GDM1 (cell line): ENCODE measurements around the gene EDIL3.

ENCODE experiments used
- DNase-seq: peaks from one replicate; lab custom pipeline; 2025; lab: John Stamatoyannopoulos, UW

Gene EDIL3, protein sequence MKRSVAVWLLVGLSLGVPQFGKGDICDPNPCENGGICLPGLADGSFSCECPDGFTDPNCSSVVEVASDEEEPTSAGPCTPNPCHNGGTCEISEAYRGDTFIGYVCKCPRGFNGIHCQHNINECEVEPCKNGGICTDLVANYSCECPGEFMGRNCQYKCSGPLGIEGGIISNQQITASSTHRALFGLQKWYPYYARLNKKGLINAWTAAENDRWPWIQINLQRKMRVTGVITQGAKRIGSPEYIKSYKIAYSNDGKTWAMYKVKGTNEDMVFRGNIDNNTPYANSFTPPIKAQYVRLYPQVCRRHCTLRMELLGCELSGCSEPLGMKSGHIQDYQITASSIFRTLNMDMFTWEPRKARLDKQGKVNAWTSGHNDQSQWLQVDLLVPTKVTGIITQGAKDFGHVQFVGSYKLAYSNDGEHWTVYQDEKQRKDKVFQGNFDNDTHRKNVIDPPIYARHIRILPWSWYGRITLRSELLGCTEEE

DNA sequence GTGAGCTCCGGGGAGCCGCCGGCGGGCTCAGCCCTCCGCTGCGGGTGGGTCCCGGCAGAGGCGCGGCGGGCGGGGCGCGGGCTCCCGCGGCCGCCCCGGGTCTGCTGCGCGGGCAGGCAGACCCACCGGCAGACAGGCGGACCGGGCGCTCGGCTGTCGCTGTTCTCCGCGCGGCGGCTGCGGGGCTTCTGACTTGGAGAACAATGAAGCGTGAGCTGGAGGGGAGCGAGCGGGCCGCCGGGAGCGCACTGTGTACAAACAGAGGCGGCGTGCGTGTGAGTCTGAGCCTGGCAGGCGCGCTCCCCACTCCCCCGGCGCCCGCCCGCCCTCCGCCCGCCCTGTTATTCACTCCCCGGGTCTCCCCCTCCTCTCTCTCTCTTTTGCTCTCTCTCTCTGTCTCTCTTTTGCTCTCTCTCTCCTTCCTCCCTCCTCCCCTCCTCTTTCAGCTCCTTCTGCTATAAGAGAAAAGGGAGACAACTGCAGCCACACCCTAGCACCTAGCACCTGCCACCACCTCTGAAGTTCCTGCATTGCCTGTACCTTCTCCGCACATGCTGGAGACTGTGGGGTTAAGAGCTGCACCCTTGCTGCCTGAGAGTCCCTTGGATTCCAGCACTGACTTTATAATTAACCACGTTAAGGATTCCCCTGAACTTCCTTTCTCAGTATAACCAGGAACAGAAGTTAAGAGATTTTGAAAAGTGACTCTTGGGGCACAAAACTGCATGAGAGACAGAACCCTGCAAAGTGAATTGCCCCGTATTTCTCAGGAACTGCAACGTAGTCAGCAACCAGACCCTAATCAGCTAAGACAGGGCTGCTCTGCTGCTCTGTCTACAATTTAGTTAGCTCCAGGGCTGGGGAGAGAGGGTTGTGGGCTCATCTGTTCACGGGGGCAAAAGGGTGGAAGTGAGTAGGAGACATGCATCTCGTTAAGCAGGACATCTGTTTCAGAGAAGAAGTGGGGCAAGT, at the start of gene EDIL3:
Gene EDIL3 (minus strand): TSS at position 277 of the 972 bp plus-strand sequence. CDS start 506 bp downstream, outside the sequence.
- no peak for DNase-seq

DNA sequence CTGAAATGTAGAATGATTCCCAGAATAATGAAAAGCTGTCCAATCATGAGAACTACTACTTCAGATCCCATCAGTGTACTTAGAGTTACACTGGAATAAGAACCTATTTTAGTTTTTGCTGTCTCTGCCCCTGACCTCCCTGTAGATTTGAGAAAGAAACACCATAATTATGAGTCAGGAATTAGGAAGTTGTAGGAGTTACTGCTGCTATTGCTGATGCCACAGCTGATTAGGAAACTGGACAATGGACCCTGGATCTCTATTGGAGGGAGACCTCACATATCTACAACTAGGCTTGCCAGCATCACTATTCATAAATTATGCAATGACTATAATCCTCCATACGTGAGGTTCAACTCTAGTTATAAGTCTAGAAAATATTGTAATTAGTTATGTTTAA, 48.8 kb upstream of the EDIL3 start:
- no peak for DNase-seq

DNA sequence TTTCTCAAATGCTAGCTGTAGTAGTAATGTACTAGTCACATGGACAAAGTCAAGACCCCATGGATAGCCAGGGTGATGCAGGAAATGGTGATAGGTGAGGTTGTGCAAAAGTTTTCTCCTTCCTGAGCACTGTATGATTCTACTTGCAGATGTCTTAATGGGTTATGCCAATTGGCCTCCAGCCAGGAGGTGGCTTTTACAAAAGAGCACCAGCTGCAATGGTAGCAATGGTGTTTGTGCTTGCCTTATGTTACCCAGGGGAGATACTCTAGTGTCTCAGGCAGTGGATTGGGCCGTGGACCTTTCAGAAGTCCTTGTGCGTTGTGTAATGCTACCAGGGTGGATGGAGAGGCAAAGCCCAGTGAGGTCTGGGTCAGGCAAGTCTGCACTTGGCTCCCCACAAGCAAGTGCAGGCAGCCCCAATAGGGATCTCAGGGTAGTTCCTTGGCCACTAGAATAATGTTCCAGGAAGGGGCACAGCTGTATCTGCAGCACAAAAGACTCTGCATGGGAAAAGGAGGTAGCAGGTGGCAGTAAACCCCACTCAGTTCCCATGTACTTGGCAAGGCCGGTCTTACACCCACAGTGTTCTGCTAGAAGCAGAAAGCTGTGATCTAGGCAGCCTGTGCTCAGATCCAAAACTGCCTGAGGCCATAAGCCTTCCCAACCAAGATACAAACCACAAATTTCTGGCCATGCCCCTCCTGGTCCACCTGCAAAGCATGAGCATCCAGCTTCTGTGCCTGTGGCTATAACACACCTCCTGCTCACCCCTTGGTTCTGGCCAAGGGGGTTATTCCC, 46.4 kb upstream of the EDIL3 start:
- DNase-seq, result no peak

DNA sequence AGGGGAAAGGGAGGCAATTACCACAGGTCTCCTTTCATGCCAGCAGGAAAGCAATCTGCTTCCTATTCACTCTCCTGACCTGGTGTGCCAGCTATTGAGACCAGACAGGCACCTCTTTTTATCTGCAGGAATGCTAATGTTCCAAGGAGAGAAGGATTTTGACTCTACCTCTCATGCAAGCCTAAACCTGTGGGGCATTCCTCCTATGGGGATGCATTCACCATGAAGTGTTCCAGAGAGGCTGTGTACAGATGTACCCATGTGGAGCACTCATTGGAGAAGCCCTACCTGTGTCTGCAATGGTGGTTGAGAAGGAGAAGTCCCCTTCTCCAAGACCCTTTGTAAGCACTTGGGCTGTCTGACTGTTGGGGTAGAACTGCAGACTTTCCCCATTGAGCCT, 45.4 kb upstream of the EDIL3 start:
- DNase-seq, result no peak

DNA sequence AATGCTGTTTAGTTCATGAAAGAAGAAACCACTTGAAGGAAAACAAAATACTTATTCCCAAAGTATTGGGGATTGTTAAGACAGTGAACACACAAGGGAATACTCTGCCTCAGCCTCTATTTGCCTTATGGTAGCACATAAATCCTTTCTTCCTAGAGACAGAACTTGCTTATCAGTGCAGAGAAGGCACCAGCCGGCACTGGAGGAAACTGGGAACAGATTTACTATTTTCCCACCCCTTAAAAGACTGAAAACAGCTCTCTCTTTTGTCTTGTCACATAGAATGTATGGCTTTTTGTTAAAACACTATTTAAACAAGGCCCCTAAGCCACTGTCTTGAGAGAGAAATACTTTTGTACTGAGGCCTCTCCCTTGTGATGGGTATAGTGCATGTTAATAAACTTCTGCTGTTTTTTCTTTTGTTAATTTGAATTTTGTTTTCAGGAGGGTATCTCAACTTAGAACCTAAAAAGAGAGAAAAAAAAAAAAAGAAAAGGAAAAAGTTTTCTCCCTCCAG, 40.7 kb upstream of the EDIL3 start:
- no peak for DNase-seq

DNA sequence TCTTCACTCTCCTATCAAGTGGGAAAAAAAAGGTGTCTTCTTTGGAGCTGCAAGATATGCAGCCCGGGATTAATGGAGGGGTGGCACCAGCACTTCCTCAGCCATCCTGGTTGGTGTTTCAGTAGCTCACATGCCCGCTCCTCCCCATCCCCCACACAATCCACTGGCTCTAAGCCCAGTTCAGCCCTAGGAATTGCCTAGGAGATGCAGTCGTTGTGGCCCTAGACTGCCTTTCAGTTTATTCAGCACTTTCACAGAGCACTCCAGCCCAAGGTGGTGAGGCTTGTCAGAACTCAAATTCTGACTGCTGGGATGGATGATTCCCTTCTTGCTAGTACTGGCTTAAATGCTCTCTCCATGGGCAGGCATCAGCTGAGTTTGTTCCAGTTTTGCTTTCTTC, 35.1 kb upstream of the EDIL3 start:
- no peak for DNase-seq

DNA sequence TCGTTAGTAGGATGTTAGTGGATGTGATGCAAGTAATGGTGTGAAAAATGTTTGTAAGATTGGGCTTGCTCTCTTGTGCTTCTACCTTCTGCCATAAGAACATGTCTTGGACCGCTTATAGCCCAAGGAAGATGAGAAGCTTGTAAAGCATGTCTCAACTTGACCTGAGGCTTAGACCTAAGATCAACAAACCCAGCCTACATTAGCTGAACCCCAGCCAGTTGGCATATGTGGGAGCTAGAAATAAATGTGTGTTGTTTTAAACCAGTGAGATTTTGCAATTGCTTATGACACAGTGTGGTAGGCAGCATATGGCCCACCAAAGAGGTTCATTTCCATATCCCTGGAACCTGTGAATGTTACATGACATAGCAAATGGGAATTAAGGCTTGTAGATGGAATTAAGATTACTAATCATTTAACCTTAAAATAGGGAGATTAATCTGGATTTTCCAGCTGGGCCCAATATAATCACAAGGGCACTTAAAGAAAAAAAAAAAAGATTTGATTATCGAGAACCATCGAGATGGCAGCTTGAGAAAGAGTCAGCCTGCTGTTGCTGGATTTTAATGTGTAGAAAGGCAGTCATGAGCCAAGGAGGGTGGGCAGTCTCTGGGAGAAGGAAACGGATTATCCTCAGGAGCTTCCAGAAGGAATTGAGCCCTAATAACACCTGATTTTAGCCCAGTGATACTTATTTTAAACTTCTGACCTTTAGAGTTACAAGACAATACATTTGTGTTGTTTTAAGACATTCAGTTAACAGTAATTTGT, 27.3 kb upstream of the EDIL3 start:
- DNase-seq, result no peak

DNA sequence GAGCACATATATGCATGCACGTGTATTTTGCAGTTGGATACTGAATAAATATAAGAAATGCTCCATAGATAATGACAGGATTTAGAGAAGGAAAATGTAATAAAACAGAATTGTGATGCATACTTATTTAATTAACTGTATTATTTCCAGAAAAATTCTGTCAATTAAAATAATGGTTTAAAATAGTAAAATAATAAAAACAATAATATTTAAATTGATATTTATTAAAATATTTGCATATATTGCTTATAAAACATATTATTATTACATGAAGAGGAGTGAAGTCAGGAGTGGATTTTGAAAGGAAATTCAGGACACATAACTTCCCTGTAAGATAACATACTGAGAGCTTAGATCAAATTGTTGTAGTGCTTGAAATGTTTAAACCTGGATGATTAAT, 21.4 kb upstream of the EDIL3 start:
- no peak for DNase-seq

DNA sequence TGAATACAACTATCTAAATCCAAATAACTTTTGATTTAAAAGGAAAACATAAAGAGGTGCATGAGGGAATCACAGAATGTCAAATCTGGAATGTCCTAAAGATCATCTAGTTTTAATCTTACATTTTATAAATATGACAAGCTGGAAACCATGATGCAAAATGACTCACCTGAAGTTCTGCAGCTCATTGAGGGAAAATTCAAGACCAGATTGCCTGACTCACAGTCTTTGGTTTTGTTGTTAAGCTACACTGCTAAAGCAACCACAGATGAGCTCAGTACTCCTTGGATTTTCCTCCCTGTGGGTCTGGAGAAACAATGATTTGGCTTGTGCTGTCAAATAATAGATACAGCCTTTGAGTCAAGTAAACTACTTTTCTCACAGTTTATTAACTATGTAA, 19.1 kb upstream of the EDIL3 start:
- no peak for DNase-seq

DNA sequence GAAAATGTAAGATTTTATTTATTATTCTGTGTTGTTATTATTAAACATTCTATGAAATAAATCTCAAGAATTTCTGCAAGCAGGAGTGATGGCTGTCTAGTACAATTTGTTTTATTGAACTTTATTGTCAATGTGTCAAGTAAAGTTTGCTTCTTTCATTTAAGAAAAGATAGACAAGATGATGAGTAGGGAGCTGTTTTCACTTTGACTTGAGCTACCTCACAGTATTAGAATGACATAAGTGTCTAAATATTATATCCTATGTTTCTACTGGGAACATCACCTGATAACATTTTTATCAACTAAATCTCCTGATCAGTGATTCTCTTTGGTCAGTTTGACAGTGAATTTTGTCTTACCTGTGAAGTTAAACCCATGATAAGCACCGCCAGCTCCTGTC, 12.7 kb upstream of the EDIL3 start:
- DNase-seq, result no peak

DNA sequence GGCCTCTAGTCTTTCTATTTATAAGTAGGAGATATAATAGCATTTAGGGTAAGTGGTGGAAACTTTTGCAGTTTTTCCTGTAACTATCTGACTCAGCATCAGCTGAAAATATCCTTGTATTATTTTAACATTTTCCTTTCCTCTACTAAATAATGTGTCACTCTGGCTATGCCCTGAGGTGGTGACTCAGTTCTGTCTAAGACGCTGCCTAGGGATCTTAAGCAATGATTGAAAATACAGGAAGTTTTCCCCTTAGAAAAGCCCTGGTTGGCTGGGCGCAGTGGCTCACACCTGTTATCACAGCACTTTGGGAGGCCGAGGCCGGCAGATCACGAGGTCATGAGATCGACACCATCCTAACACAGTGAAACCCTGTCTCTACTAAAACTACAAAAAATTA, 9.3 kb upstream of the EDIL3 start:
- DNase-seq, result no peak

DNA sequence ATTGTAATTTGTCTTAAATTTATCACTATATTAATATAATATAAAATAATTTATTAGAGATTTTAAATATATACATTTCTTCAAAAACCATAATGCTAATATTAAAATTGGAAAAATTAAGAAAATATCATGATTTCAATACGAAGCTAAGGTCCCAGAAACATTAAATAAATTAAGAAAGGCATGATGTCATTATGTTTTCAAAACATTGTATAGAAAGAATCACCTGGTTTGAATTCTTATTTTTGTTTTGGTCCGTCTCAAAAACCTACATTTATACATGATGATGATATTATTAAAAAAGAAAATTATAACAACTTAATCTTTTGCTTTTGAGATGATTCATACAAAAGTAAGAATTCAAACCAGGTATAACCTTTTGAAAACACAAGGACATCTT, 8.2 kb upstream of the EDIL3 start:
- no peak for DNase-seq

DNA sequence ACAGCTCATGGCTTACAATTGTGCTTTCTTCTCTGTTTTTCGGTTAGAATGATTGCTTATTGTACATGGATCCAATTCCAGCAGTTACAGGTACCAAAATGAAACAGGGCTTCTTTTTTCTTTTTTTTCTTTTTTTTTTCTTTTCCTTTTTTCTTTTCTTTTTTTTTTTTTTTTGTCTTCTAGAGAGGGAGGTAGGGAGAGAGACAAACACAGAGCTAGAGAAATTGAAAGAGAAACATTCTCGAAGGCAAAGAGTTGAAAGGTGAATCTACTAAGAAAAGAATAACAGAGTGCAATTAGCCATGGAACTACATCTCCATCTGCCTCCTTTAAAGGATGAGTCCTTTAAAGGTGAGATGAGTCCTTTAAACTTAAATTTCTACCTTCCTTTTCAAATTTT, 1.0 kb upstream of the EDIL3 start:
- no peak for DNase-seq

DNA sequence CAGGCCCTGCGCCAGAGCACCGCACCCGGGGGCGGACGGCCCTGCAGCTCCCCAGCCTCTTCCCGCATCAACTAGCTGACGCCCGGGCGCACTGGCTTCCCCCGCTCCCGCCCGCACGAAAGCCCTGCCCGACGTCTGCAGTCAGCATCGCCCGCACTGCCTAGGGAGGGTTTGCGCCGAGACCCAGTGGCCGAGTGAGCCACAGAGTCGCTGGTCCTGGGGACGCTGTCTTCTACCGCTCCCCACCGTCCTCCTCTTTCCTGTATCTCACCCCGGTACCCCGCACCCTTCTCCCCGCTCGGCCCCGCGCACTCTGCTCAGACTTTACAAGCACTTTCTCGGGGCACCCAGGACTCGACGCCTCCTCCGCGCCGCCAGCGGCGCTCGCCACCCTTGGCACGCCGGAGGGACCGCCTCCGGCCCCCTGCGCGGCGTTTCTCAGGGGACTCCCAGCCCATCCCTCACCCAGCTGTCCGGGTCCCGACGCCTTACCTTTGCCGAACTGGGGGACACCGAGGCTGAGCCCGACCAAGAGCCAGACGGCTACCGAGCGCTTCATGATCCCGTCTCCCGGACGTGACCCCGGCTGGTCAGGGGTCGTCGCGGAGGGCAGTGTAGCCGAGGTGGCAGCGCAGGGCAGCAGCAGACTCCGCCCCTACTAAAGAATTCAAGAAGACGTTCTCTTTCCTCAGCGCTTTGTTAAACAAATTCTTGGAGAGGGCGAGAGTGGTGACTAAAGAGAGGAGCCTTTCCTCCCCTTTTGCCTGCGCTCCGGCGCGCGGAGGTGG, 670 bp downstream of the EDIL3 start:
- DNase-seq, result no peak

DNA sequence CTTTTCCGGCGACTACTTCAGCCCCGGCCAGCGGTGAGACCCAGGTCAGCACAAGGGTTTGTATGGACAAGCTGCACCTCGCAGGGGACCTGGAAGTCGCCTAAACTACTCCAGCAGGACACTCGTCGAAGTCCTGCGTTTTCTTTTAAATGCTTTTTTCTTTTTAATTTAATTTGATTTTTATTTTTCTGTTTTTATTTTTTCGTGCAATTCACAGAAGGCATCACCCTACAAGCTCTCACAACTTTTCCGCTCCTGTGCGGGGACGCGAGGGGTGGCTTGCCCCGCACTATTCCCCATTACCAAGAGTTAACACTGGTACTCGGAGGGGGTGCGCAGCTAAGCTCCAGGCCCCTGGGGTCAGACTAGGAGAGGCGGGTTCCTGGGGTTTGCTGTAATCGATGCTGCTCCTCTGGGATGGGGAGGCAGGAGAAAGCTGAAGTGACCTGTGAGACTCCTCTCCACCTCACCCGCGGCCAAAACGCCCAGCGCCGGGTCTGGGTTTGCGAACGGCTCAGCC, 1.3 kb downstream of the EDIL3 start:
- DNase-seq, result no peak

DNA sequence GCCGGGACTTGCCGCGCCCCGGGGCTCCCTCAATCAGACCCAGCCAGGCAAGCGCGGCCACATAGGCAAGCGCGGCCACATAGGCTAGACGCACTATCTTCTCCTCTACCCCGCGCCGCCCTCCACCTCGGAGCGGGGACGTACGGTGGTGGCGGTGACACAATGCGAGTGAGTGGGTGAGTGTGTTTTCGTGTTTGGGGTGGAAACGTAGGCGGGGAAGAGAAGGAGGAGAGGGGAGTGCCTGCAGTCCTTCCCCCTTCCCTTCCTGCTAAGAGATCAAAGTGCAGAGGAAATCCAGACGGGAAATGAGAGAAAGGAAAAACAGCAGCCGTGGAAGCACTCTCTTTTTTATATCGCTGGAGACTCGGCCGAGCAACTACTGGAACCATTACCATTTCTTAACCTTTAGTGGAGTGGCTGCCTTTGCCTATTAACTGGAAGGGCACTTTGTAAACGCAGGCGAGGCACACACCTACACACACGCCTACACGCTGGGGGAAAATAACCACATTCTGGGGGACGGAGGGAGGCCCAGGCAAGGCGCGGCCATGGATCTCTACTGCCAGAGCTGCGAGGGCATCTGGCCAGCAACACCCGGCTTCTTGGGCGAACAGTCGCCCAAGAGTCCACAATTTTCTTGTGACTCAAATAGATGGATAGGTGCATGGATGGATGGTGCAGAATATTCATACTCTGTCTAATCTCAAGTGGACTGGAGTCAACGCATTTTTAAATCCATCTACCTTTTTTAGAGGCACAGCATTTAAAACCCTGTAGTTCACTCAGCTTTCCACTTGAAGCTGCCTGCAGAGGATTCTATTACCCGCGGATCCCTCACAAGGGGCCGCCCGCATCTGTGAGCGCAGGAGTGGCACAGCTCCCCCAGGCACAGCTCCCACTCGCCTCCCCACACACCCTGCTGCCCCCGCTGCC, 2.1 kb downstream of the EDIL3 start:
- peak; percentile 54 for DNase-seq

DNA sequence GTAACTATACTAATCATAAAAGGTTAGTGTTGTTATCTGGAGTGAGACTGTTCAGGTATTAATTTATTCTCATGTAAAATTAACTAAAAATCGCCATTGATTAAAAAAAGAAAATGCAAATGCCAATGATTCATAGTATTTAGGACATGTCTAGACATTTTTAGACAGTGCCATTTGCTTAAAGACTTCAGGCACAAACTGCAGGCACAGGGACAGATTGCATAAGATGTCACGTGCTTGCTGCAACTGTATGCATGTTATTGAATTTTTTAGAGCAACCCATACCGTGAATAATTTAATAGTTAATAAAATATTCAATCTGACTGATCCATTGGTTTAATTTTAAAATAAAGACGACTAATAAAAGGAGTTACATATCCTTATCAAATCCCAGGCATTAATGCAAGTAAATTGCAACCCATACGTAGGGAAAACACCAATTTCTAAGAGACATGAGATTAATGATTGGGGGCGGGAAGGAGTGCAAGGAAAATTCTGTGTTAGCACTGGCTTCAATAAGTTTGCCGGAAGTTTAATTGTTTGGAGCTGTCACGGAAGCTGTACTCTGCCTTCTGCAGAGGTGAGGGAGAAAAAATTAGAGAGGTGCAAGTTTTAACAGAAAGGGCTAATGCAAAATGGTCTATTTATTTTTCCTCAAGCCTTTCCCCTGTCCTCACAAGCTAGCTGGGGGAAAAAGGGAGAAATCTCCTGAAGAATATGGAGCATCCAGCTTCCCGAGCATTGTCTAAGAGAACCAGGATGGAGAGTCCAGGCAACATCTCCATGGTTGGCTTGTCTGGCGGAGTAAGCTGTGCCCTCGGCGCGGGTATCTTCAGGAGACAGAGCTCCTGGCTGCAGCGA, 2.9 kb downstream of the EDIL3 start:
- no peak for DNase-seq

DNA sequence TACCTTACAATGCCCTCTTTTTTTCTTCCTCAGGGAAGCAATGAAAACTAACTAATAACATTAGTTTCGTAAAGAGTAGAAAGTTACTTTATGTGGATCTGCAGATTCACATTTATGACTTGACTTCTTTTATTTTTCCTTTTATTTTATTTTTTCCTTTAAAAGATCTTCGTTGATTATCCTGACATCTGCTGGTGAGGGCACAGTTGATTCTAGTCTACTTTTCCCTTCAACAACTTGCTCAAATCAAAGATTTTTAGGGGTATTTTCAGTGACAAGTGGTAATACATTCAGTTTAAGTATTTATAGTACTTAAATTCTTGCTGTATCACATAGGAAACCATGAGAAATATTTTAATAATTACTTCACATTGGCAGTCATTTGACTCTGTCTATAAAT, 4.9 kb downstream of the EDIL3 start:
- DNase-seq, result no peak
